CD14-positive monocyte (primary cell): ENCODE results near the gene TALDO1. TPM values are rescaled to one million over a fixed set of nuclear protein-coding genes. Genes with fewer than 3 reads are reported as not detected.

Experiments
- DNase-seq, 3 donors: peaks; one replicate each; pipeline ENCODE4 v3.0.0-alpha.2; 2011 to 2022
- H2AFZ ChIP-seq: 2 replicates; pipeline ENCODE4 v1.6.0; 2012; ENCODE audit warnings: mild to moderate bottlenecking, low read depth, low read length, inconsistent platforms; ENCODE audit not compliant: insufficient read depth, poor library complexity, severe bottlenecking
- H3K27ac ChIP-seq, 2 donors: 1 replicate in 1 of 2; 2 replicates in 1 of 2; pipeline ENCODE4 v1.5.1; 2012 to 2013; ENCODE audit warnings: low read length in 2 of 2, control low read depth in 1 of 2, inconsistent platforms in 1 of 2, low read depth in 1 of 2, mild to moderate bottlenecking in 1 of 2
- H3K27me3 ChIP-seq, 2 donors: one replicate each; pipeline versions ENCODE4 v1.6.0 to v1.6.1; 2011 to 2013; ENCODE audit warnings: low read length in 2 of 2; ENCODE audit not compliant: control insufficient read depth in 2 of 2, insufficient read depth in 2 of 2
- H3K36me3 ChIP-seq, 2 donors: replicated peaks in 1 of 2; 1 replicate in 1 of 2; 2 replicates in 1 of 2; pipeline versions ENCODE4 v1.5.1 to v1.6.1; 2012 to 2013; ENCODE audit warnings: low read length in 2 of 2, control low read depth in 1 of 2, inconsistent platforms in 1 of 2, mild to moderate bottlenecking in 1 of 2; ENCODE audit not compliant: insufficient read depth in 2 of 2, control insufficient read depth in 1 of 2
- H3K4me1 ChIP-seq, 2 donors: 1 replicate in 1 of 2; 2 replicates in 1 of 2; pipeline versions ENCODE4 v1.5.1 to v1.6.1; 2012 to 2013; ENCODE audit warnings: low read length in 2 of 2, control low read depth in 1 of 2, inconsistent platforms in 1 of 2, mild to moderate bottlenecking in 1 of 2, moderate library complexity in 1 of 2; ENCODE audit not compliant: insufficient read depth in 2 of 2, control insufficient read depth in 1 of 2
- H3K4me2 ChIP-seq: replicated peaks from 2 replicates; pipeline ENCODE3; 2012; ENCODE audit warnings: low read length, moderate library complexity, mild to moderate bottlenecking; ENCODE audit not compliant: poor library complexity, severe bottlenecking; ENCODE audit errors: extremely low read depth
- H3K4me3 ChIP-seq, 3 experiments: fragments of 200-600 bp in 1 of 3; sonication (generic) in 1 of 3; replicated peaks in 1 of 3; 1 replicate in 2 of 3; 2 replicates in 1 of 3; pipeline ENCODE4 v1.5.1; 2011 to 2013; ENCODE audit warnings: low read length in 3 of 3, mild to moderate bottlenecking in 3 of 3, control low read depth in 2 of 3, low read depth in 2 of 3, inconsistent platforms in 1 of 3, moderate library complexity in 1 of 3
- H3K79me2 ChIP-seq: 2 replicates; pipeline ENCODE4 v1.6.0; 2012; ENCODE audit warnings: mild to moderate bottlenecking, control low read depth, inconsistent platforms, low read length, moderate library complexity; ENCODE audit not compliant: insufficient read depth
- H3K9ac ChIP-seq: 2 replicates; pipeline ENCODE4 v1.6.0; 2017; ENCODE audit warnings: low read length, mild to moderate bottlenecking; ENCODE audit not compliant: insufficient read depth, poor library complexity, severe bottlenecking
- H3K9me3 ChIP-seq, 2 donors: replicated peaks in 1 of 2; 1 replicate in 1 of 2; 2 replicates in 1 of 2; pipeline versions ENCODE4 v1.5.1 to v1.6.1; 2012 to 2013; ENCODE audit warnings: low read length in 2 of 2, control low read depth in 1 of 2; ENCODE audit not compliant: control insufficient read depth in 1 of 2, insufficient read depth in 1 of 2
- H4K20me1 ChIP-seq: 2 replicates; pipeline ENCODE4 v1.6.0; 2012; ENCODE audit warnings: mild to moderate bottlenecking, low read length, control low read depth, moderate library complexity; ENCODE audit not compliant: insufficient read depth
- H3K27ac Mint-ChIP-seq, 7 donors: one replicate each; pipeline ENCODE4 v1.8.0; 2020; ENCODE audit warnings: mild to moderate bottlenecking in 7 of 7, mixed read lengths in 7 of 7, moderate library complexity in 6 of 7, inconsistent platforms in 2 of 7
- H3K27me3 Mint-ChIP-seq, 3 donors: one replicate each; pipeline ENCODE4 v1.8.0; 2021 to 2022; ENCODE audit warnings: low read depth in 3 of 3, mild to moderate bottlenecking in 3 of 3, mixed read lengths in 3 of 3, moderate library complexity in 3 of 3, inconsistent platforms in 1 of 3
- H3K36me3 Mint-ChIP-seq, 2 donors: one replicate each; pipeline ENCODE4 v1.8.0; 2020; ENCODE audit warnings: mixed read lengths in 2 of 2, inconsistent platforms in 1 of 2, mild to moderate bottlenecking in 1 of 2
- H3K4me1 Mint-ChIP-seq: one replicate; pipeline ENCODE4 v1.8.0; 2020; ENCODE audit warnings: mild to moderate bottlenecking, mixed read lengths
- H3K4me3 Mint-ChIP-seq, 2 donors: one replicate each; pipeline ENCODE4 v1.8.0; 2020; ENCODE audit warnings: mild to moderate bottlenecking in 2 of 2, mixed read lengths in 2 of 2, moderate library complexity in 1 of 2
- H3K9me3 Mint-ChIP-seq, 7 donors: one replicate each; pipeline ENCODE4 v1.8.0; 2020 to 2022; ENCODE audit warnings: mixed read lengths in 7 of 7, mild to moderate bottlenecking in 6 of 7, moderate library complexity in 6 of 7, inconsistent platforms in 2 of 7
- WGBS: methylation state at CpG from one replicate; pipeline ENCODE4 v1.1.5; 2013; ENCODE audit warnings: missing lambda C conversion rate; ENCODE audit not compliant: insufficient coverage; 5-methylcytosine and 5-hydroxymethylcytosine counted together
- intact Hi-C, 2 donors: fragments of 100-400 bp; cut with micrococcal nuclease; formaldehyde crosslinking; loops; one replicate each; pipeline versions ENCODE4 v1.15.0 to v1.15.1; 2023
- polyA plus RNA-seq, 3 donors: library from polyadenylated mRNA; depleted of rRNA in 1 of 3; unstranded in 2 of 3; stranded (reverse) in 1 of 3; fragments of 300-500 nt in 2 of 3; fragments of >200 nt in 1 of 3; fragmentation: Illumina TruSeq in 2 of 3; gene quantifications; 1 replicate in 2 of 3; 2 replicates in 1 of 3; pipeline ENCODE4 v1.2.3, GENCODE V29; 2012 to 2021
- TF ChIP-seq, protein P1 (sequence below): fragments of 200-600 bp; IDR thresholded peaks from one replicate; pipeline ENCODE4 v1.8.0; 2022; ENCODE audit warnings: antibody characterized with exemption, mild to moderate bottlenecking

Gene TALDO1
- polyA plus RNA-seq, 3 donors: 502 to 1,249 (median 1,224) TPM

DNA sequence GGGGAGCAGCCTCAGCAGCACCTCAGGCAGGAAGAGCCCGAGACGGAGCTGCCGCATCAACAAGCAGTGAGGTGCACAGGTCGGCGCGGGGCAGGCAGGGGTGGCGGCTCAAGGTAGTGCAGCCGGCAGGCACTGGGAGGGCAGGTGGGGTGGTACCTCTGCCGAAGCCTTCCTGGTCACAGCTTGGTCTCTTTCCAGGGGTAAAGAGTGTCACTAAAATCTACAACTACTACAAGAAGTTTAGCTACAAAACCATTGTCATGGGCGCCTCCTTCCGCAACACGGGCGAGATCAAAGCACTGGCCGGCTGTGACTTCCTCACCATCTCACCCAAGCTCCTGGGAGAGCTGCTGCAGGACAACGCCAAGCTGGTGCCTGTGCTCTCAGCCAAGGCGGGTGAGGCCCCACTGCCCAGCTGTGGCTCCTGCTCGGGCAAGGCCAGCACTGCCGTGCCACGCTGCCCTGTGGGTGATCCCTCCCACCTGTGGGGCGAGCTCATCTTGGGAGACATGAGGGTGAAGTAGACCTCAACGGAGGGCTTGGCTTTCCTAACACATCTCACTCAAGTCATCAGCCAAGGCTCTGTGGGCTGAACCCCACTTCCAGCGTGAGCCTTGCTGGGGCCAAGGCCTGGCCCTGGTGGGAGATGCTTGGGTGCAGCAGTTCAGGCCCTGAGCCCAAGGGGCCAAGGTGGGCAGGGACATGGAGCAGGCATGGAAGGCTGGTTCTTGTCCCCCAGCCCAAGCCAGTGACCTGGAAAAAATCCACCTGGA is 16.5 kb downstream of the TALDO1 start:
- Histone ChIP-seq H2AFZ (no peak overlapping the region), H3K4me3 (no peak overlapping the region), H3K4me2 (no peak overlapping the region), H3K79me2 (peaks cover 22% of the 10 kb centered on the region), H3K27me3 (no peaks in the 10 kb centered on the region), H3K4me1 (no peaks in the 10 kb centered on the region), H3K9me3 (no peaks in the 10 kb centered on the region), H3K9ac (no peak overlapping the region), H4K20me1 (peaks cover 90% of the 10 kb centered on the region), H3K36me3 (peaks cover 63 to 86% of the 10 kb centered on the region in 2 donors), H3K27ac (peak overlapping the region in 1 of 2 donors; percentile 26)
- Mint-ChIP-seq H3K4me1 (peaks cover 9% of the 10 kb centered on the region), H3K36me3 (peaks cover 56 to 74% of the 10 kb centered on the region in 2 donors), H3K4me3 (no peak overlapping the region), H3K27ac (peak overlapping the region in 3 of 7 donors; percentile 20 to 70 (median 52)), H3K27me3 (no peaks in the 10 kb centered on the region), H3K9me3 (peaks cover 0 to 2% (median 0%) of the 10 kb centered on the region in 7 donors)
- TF ChIP-seq, protein P1, sequence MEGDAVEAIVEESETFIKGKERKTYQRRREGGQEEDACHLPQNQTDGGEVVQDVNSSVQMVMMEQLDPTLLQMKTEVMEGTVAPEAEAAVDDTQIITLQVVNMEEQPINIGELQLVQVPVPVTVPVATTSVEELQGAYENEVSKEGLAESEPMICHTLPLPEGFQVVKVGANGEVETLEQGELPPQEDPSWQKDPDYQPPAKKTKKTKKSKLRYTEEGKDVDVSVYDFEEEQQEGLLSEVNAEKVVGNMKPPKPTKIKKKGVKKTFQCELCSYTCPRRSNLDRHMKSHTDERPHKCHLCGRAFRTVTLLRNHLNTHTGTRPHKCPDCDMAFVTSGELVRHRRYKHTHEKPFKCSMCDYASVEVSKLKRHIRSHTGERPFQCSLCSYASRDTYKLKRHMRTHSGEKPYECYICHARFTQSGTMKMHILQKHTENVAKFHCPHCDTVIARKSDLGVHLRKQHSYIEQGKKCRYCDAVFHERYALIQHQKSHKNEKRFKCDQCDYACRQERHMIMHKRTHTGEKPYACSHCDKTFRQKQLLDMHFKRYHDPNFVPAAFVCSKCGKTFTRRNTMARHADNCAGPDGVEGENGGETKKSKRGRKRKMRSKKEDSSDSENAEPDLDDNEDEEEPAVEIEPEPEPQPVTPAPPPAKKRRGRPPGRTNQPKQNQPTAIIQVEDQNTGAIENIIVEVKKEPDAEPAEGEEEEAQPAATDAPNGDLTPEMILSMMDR: no peak
- no peak for DNase-seq
- intact Hi-C loops: loop anchor here in 1 of 2 donors (2.0 kb wide), 1 partner anchor 101 kb away; no protein-coding TSS in a partner anchor
- WGBS: 84% methylated on average over 14 of the region's 22 CpGs

DNA sequence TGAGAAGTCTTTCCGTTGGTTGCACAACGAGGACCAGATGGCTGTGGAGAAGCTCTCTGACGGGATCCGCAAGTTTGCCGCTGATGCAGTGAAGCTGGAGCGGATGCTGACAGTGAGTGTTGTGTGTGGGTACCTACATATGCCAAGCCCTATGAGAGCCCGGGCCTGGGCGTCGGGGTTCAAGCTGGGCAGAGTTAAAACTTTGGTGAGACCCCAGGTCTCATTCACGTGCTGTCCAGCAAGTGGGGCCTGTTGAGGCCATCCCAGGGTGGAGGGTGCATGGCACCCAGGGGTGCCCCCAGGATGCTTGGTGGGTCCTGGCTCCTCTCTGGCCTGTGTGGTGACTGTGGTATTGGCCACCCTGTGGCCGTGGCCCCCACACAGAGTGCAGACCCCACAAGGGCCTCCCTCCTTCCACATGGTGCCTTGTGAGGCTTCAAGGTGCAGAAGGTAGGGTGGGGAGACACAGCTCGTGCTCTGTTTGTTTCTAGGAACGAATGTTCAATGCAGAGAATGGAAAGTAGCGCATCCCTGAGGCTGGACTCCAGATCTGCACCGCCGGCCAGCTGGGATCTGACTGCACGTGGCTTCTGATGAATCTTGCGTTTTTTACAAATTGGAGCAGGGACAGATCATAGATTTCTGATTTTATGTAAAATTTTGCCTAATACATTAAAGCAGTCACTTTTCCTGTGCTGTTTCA is 17.2 kb downstream of the TALDO1 start:
- H3K4me1 Mint-ChIP-seq: peaks cover 9% of the 10 kb centered on the region
- H3K9me3 Mint-ChIP-seq: peaks cover 0 to 2% (median 0%) of the 10 kb centered on the region in 7 donors
- DNase-seq: no peak
- Histone ChIP-seq H4K20me1 (peaks cover 82% of the 10 kb centered on the region), H3K79me2 (peaks cover 19% of the 10 kb centered on the region), H3K4me3 (no peak overlapping the region), H2AFZ (no peak overlapping the region), H3K9me3 (no peaks in the 10 kb centered on the region), H3K27ac (peak overlapping the region in 1 of 2 donors; percentile 26), H3K27me3 (no peaks in the 10 kb centered on the region), H3K4me2 (no peak overlapping the region), H3K4me1 (no peaks in the 10 kb centered on the region), H3K36me3 (peaks cover 55 to 78% of the 10 kb centered on the region in 2 donors), H3K9ac (no peak overlapping the region)
- H3K36me3 Mint-ChIP-seq: peaks cover 50 to 74% of the 10 kb centered on the region in 2 donors
- TF ChIP-seq, protein P1: no peak
- H3K27ac Mint-ChIP-seq: no peak overlapping the region
- no peak overlapping the region for H3K4me3 Mint-ChIP-seq
- H3K27me3 Mint-ChIP-seq: no peaks in the 10 kb centered on the region
- WGBS: 92% methylated on average over 15 of the region's 18 CpGs
- intact Hi-C loops: loop anchor here in 1 of 2 donors (2.0 kb wide), 1 partner anchor 102 kb away; no protein-coding TSS in a partner anchor
